Heart right ventricle (tissue), 16 donors: ENCODE data around the gene IFNA17. TPM values are rescaled to one million over a fixed set of nuclear protein-coding genes. Genes with fewer than 3 reads are reported as not detected.
"Not testable (repeated sequence)": the region's sequence is repeated elsewhere in the genome, so short reads cannot be mapped to it uniquely, and the experiment has no call there.

ENCODE experiments used
- ATAC-seq, 8 donors: fragments of 200-7000 bp; cut with Tn5 transposase; one replicate each; pipeline ENCODE4 v1.9.1; 2020; ENCODE audit warnings: mild to moderate bottlenecking in 8 of 8, moderate library complexity in 8 of 8, moderate number of reproducible peaks in 1 of 8
- DNase-seq, 2 donors: peaks; one replicate each; pipeline ENCODE4 v3.0.0-alpha.2; 2020
- H3K27ac ChIP-seq, 10 donors: fragments of 200-600 bp; sonication (generic) in 2 of 10; one replicate each; pipeline versions ENCODE4 v1.5.0 to v1.8.0; 2020 to 2022; ENCODE audit warnings: mild to moderate bottlenecking in 3 of 10
- H3K27me3 ChIP-seq, 7 donors: fragments of 200-600 bp; one replicate each; pipeline ENCODE4 v1.8.0; 2021 to 2022; ENCODE audit warnings: mild to moderate bottlenecking in 2 of 7
- H3K36me3 ChIP-seq, 9 donors: fragments of 200-600 bp; sonication (generic) in 1 of 9; one replicate each; pipeline versions ENCODE4 v1.5.0 to v1.8.0; 2020 to 2022; ENCODE audit warnings: mild to moderate bottlenecking in 2 of 9
- H3K4me1 ChIP-seq, 9 donors: fragments of 200-600 bp; sonication (generic) in 1 of 9; one replicate each; pipeline versions ENCODE4 v1.5.0 to v1.8.0; 2020 to 2022; ENCODE audit warnings: mild to moderate bottlenecking in 4 of 9
- H3K4me3 ChIP-seq, 10 donors: fragments of 200-600 bp; sonication (generic) in 2 of 10; one replicate each; pipeline versions ENCODE4 v1.5.0 to v1.8.0; 2020 to 2022; ENCODE audit warnings: mild to moderate bottlenecking in 7 of 10, moderate library complexity in 2 of 10
- H3K9me3 ChIP-seq, 11 donors: fragments of 200-600 bp in 10 of 11; sonication (generic) in 2 of 11; one replicate each; pipeline versions ENCODE4 v1.5.0 to v1.8.0; 2013 to 2022; ENCODE audit warnings: mild to moderate bottlenecking in 2 of 11, control low read depth in 1 of 11, moderate library complexity in 1 of 11
- whole genome bisulfite sequencing, 2 donors: extraction: QIAGEN DNeasy Blood & Tissue Kit; methylation state at CpG; one replicate each; pipeline ENCODE4 v1.1.7; 2013; ENCODE audit warnings: inconsistent platforms in 1 of 2; 5-methylcytosine and 5-hydroxymethylcytosine counted together
- intact Hi-C, 10 donors: fragments of 100-400 bp; cut with DNase I; formaldehyde crosslinking; loops; one replicate each; pipeline versions ENCODE4 v1.11.1 to v1.14.2; 2022
- polyA plus RNA-seq, 2 donors: library from polyadenylated mRNA; stranded (reverse); fragments of 200-250 nt; gene quantifications; one replicate each; pipeline ENCODE4 v1.2.3, GENCODE V29; 2013
- total RNA-seq, 10 donors: library from RNA; stranded (reverse); fragmentation: NEBNext Ultra II Directional in 3 of 10; extraction: Animal tissue kit (Norgen Biotek cat#: 25700) in 3 of 10; gene quantifications; one replicate each; pipeline versions ENCODE4 v1.2.1 to v1.2.4, GENCODE V29; 2021 to 2023
- TF ChIP-seq, protein P1 (sequence below), 9 donors: fragments of 200-600 bp; sonication (generic) in 2 of 9; IDR thresholded peaks; one replicate each; pipeline versions ENCODE4 v1.5.0 to v1.8.0; 2021 to 2022; ENCODE audit warnings: antibody characterized with exemption in 9 of 9, mild to moderate bottlenecking in 5 of 9, moderate library complexity in 1 of 9
- donor health status: Arrhythmogenic right ventricular cardiomyopathy.
- donor health status: ischemic (EF 13 %, LVEDD 7.1; RV severe dilation, severe dysfunction).
- donor health status: healthy with polysubstance abuse.
- donor health status: DM: no; HTN: yes; CAD: no.
- donor health status: DM: no; HTN: no; CAD: no.
- donor health status: ischemic (EF 25% LVEDD 6.9; RV normal size, moderate dysfunction).
- donor health status: ischemic (EF 25% LVEDD 5.7; RV mildly dilated, moderate dysfunction).
- donor health status: healthy.
- donor health status: DM: yes; HTN: yes; CAD: no.
- donor health status: Ischemic cardiomyopathy.
- donor health status: ischemic (EF 35%, LVEDD 5.7; RV mildly dilated, moderate dysfunction).
- donor health status: nonischemic (EF 11% LVEDD 7.7; RV severe dilation, severe dysfunction).
- donor health status: DM: yes; HTN: yes; CAD: no.
- donor health status: PGD.
- donor health status: ischemic (EF 29% LVEDD 5.4; RV normal size, mild dysfunction).
- donor health status: nonischemic (EF 23%, LVEDD 6.1; RV moderate dilation, normal function).

The IFNA17 gene
- total and polyA plus RNA-seq, 12 donors = not detected

GRCh38 chr9:21205204-21205603, 22.8 kb downstream of the IFNA17 start:
- Histone ChIP-seq H3K9me3 (no peaks in the 10 kb centered on the region), H3K4me1 (no peaks in the 10 kb centered on the region), H3K27ac (no peak overlapping the region), H3K27me3 (peaks cover 0 to 13% (median 0%) of the 10 kb centered on the region in 7 donors), H3K4me3 (no peak overlapping the region), H3K36me3 (no peaks in the 10 kb centered on the region)
- TF ChIP-seq, protein P1, sequence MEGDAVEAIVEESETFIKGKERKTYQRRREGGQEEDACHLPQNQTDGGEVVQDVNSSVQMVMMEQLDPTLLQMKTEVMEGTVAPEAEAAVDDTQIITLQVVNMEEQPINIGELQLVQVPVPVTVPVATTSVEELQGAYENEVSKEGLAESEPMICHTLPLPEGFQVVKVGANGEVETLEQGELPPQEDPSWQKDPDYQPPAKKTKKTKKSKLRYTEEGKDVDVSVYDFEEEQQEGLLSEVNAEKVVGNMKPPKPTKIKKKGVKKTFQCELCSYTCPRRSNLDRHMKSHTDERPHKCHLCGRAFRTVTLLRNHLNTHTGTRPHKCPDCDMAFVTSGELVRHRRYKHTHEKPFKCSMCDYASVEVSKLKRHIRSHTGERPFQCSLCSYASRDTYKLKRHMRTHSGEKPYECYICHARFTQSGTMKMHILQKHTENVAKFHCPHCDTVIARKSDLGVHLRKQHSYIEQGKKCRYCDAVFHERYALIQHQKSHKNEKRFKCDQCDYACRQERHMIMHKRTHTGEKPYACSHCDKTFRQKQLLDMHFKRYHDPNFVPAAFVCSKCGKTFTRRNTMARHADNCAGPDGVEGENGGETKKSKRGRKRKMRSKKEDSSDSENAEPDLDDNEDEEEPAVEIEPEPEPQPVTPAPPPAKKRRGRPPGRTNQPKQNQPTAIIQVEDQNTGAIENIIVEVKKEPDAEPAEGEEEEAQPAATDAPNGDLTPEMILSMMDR (IDR thresholded peaks at IDR 0.05) = no peak
- DNase-seq (no peak), ATAC-seq (no peak)
- intact Hi-C loops = no loop called here

DNA sequence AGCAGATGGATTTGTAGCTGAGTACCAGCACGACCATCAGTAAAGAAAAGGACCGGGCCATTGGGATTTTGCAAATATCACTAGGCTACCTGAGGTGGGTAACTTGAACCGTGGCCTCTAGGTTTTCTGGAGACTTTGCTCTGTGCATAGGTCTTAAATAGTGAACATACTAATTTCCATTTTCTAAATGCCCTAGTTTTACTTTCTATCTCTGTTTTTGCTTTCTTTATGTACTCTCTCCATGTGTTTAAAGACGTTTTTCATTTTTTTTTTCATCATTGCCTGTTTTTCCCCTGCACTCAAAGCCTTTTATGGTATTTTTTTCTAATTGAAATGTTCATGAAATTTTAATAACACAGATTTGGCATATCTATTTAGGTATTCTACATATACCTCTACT, 25.9 kb downstream of the IFNA17 start, which contains the start of gene IFNA7:
TSS of gene IFNA7 (minus strand) at position 101 of the 400 bp plus-strand sequence. CDS start at position 61, 40 bp downstream.
- H3K9me3 ChIP-seq, H3K4me3 ChIP-seq, ATAC-seq, intact Hi-C loops, H3K4me1 ChIP-seq, H3K36me3 ChIP-seq, DNase-seq, H3K27ac ChIP-seq: not testable (repeated sequence)
- H3K27me3 ChIP-seq = peaks cover 0 to 10% (median 0%) of the 10 kb centered on the region in 7 donors
- 62 to 64% methylated on average over 4 of the region's 4 CpGs for WGBS, 2 donors

DNA sequence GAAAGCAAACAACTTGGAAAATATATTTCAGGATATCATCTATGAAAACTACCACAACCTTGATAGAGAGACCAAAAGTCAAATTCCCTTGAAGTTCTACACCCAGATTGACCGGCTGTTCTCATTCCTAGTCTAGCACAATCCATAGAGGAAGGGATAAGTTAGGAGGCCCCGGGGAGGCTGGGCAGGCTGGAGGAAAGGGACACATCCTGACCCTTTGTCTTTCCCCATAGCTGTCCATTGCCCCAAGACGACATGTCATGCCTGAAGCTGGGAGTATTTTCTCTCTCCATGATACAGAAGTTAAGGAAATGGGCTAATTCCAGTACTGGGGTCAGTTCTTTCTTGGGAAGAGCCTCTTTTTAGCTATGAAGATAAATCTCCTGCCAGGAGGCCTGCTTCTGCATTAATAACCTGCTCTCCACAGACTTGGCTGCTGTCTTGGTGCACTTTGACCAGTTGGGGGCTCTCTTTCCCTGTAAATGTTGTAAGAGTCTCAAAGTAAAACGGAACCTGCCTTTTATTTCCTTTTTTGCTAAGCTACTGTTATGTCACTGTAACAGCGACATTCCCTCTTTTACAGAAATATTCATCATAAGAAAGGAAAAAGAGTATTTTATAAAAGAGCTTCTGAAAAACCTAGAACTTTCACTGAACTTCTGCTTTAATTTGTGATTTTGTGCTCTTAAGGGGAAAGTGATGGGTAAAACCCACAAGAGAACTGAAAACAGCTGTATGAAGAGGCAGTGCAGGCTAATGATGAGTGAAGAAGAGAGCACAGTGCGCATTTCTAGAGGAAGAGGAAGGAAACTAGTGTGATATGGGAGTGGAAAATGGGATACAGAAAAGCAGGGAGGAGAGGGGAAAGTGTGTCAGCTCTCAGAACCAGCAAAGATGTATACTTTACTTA, 32.9 kb downstream of the IFNA17 start:
- intact Hi-C loops, H3K4me3 ChIP-seq, H3K4me1 ChIP-seq, H3K36me3 ChIP-seq, H3K9me3 ChIP-seq, H3K27ac ChIP-seq, H3K27me3 ChIP-seq: not testable (repeated sequence)
- WGBS, 2 donors = 33 to 38% methylated on average over 6 of the region's 6 CpGs
- ATAC-seq (peak in 6 of 8 donors; percentile 47 to 78 (median 68)), DNase-seq (peak in 1 of 2 donors; percentile 25)
- TF ChIP-seq, protein P1 (IDR thresholded peaks at IDR 0.05) = peak; percentile 8 to 63 (median 49)

DNA sequence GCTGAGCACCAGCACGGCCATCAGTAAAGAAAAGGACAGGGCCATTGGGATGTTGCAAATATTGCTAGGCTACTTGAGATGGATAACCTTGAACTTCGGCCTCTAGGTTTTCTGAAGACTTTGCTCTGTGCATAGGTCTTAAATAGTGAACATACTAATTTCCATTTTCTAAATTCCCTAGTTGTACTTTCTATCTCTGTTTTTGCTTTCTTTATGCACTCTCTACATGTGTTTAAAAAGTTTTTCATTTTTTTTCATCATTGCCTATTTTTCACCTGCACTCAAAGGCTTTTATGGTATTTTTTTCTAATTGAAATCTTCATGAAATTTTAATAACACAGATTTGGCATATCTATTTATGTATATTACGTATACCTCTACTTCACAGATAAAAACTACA, 40.5 kb downstream of the IFNA17 start, which contains the start of gene IFNA4:
TSS of gene IFNA4 (minus strand) at position 101 of the 400 bp plus-strand sequence. CDS start at position 45, 56 bp downstream.
- WGBS, 2 donors = 91 to 95% methylated on average over 3 of the region's 3 CpGs
- DNase-seq = not testable (repeated sequence)

DNA sequence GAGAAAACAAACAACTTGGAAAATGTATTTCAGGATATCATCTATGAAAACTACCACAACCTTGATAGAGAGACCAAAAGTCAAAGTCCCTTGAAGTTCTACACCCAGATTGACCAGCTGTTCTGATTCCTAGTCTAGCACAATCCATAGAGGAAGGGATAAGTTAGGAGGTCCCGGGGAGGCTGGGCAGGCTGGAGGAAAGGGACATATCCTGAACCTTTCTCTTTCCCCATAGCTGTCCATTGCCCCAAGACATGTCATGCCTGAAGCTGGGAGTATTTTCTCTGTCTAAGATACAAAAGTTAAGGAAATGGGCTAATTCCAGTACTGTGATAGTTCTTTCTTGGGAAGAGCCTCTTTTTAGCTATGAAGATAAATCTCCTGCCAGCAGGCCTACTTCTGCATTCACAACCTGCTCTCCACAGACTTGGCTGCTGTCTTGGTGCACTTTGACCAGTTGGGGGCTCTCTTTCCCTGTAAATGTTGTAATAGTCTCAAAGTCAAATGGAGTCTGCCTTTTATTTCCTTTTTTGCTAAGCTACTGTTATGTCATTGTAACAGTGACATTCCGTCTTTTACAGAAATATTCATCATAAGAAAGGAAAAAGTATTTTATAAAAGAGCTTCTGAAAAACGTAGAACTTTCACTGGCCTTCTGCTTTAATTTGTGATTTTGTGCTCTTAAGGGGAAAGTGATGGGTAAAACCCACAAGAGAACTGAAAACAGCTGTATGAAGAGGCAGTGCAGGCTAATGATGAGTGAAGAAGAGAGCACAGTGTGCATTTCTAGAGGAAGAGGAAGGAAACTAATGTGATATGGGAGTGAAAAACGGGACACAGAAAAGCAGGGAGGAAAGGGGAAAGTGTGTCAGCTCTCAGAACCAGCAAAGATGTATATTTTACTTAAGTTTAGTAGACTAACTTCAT, 44.9 kb downstream of the IFNA17 start:
- DNase-seq, H3K4me1 ChIP-seq, H3K36me3 ChIP-seq, intact Hi-C loops, H3K4me3 ChIP-seq, H3K27me3 ChIP-seq, H3K27ac ChIP-seq, H3K9me3 ChIP-seq: not testable (repeated sequence)
- 39 to 41% methylated on average over 4 of the region's 4 CpGs for WGBS, 2 donors
- ATAC-seq = peak in 1 of 8 donors; percentile 63
- TF ChIP-seq, protein P1 (IDR thresholded peaks at IDR 0.05) = peak in 7 of 9 donors; percentile 5 to 62 (median 38)

More for the DNA sequence above, 40.5 kb downstream of the IFNA17 start, which contains the start of gene IFNA4:
- H3K4me3 ChIP-seq, ATAC-seq, H3K9me3 ChIP-seq, H3K27ac ChIP-seq, H3K36me3 ChIP-seq, H3K27me3 ChIP-seq, H3K4me1 ChIP-seq, intact Hi-C loops: not testable (repeated sequence)
